Tibial artery (tissue), 4 donors: ENCODE results near the gene DGKI.

ENCODE experiments used
- DNase-seq, 2 donors: peaks; one replicate each; pipeline ENCODE4 v3.0.0-alpha.2; 2019
- H3K27ac ChIP-seq, 2 donors: fragments of 200-600 bp; sonication (generic) in 1 of 2; 1 replicate in 1 of 2; 2 replicates in 1 of 2; pipeline ENCODE4 v1.5.1; 2018 to 2019; ENCODE audit warnings: mild to moderate bottlenecking in 1 of 2
- H3K27me3 ChIP-seq, 2 donors: fragments of 200-600 bp; sonication (generic) in 1 of 2; one replicate each; pipeline versions ENCODE4 v1.5.1 to v1.6.0; 2016 to 2019
- H3K36me3 ChIP-seq, 3 donors: fragments of 200-600 bp; sonication (generic) in 2 of 3; one replicate each; pipeline ENCODE4 v1.5.1; 2016 to 2019; ENCODE audit warnings: mild to moderate bottlenecking in 2 of 3
- H3K4me1 ChIP-seq, 4 donors: fragments of 200-600 bp; sonication (generic) in 2 of 4; 1 replicate in 3 of 4; 2 replicates in 1 of 4; pipeline ENCODE4 v1.5.1; 2016 to 2019
- H3K4me3 ChIP-seq, 2 donors: fragments of 200-600 bp; sonication (generic) in 1 of 2; 1 replicate in 1 of 2; 2 replicates in 1 of 2; pipeline ENCODE4 v1.5.1; 2018 to 2019; ENCODE audit warnings: mild to moderate bottlenecking in 2 of 2
- H3K9me3 ChIP-seq, 3 donors: fragments of 200-600 bp; sonication (generic) in 1 of 3; one replicate each; pipeline ENCODE4 v1.5.1; 2016 to 2019
- CTCF ChIP-seq, 2 experiments: fragments of 200-600 bp in 1 of 2; fragments of 450-650 bp in 1 of 2; IDR thresholded peaks; one replicate each; pipeline ENCODE4 v1.5.1; 2017 to 2019; ENCODE audit warnings: antibody characterized with exemption in 2 of 2, mild to moderate bottlenecking in 1 of 2, moderate library complexity in 1 of 2
- intact Hi-C: fragments of 100-400 bp; cut with DNase I; formaldehyde crosslinking; loops from one replicate; pipeline ENCODE4 v1.15.0; 2023; ENCODE audit warnings: low total_unique reads

The DGKI gene

GRCh38 chr7:137402536-137403352 lies 444.0 kb downstream of the DGKI start:
- H3K9me3 ChIP-seq = no peaks in the 10 kb centered on the region
- no peaks in the 10 kb centered on the region for H3K4me1 ChIP-seq
- no peaks in the 10 kb centered on the region for H3K27me3 ChIP-seq
- no peak for DNase-seq
- intact Hi-C loops = no loop called here
- no peak overlapping the region for H3K4me3 ChIP-seq
- no peak overlapping the region for H3K27ac ChIP-seq
- no peaks in the 10 kb centered on the region for H3K36me3 ChIP-seq
- TF ChIP-seq CTCF (IDR thresholded peaks at IDR 0.05) = no peak

GRCh38 chr7:137399827-137400823 lies 446.6 kb downstream of the DGKI start:
- no peaks in the 10 kb centered on the region for H3K27me3 ChIP-seq
- H3K9me3 ChIP-seq = no peaks in the 10 kb centered on the region
- no peaks in the 10 kb centered on the region for H3K4me1 ChIP-seq
- H3K4me3 ChIP-seq = no peak overlapping the region
- TF ChIP-seq CTCF (IDR thresholded peaks at IDR 0.05) = no peak
- no peak overlapping the region for H3K27ac ChIP-seq
- intact Hi-C loops = no loop called here
- H3K36me3 ChIP-seq = no peaks in the 10 kb centered on the region
- DNase-seq = no peak

GRCh38 chr7:137396051-137396450 lies 450.7 kb downstream of the DGKI start:
- Histone ChIP-seq H3K9me3 (no peaks in the 10 kb centered on the region), H3K27ac (no peak overlapping the region), H3K4me3 (no peak overlapping the region), H3K4me1 (no peaks in the 10 kb centered on the region), H3K36me3 (no peaks in the 10 kb centered on the region), H3K27me3 (no peaks in the 10 kb centered on the region)
- TF ChIP-seq CTCF (IDR thresholded peaks at IDR 0.05) = no peak
- no peak for DNase-seq
- intact Hi-C loops = no loop called here

GRCh38 chr7:137395420-137395819 lies 451.4 kb downstream of the DGKI start:
- H3K27me3 ChIP-seq = no peaks in the 10 kb centered on the region
- H3K36me3 ChIP-seq = no peaks in the 10 kb centered on the region
- DNase-seq = no peak
- TF ChIP-seq CTCF (IDR thresholded peaks at IDR 0.05) = no peak
- intact Hi-C loops = no loop called here
- no peaks in the 10 kb centered on the region for H3K4me1 ChIP-seq
- no peak overlapping the region for H3K4me3 ChIP-seq
- H3K9me3 ChIP-seq = no peaks in the 10 kb centered on the region
- H3K27ac ChIP-seq = no peak overlapping the region

GRCh38 chr7:137393570-137393969 lies 453.2 kb downstream of the DGKI start:
- Histone ChIP-seq H3K9me3 (no peaks in the 10 kb centered on the region), H3K4me3 (no peak overlapping the region), H3K27me3 (no peaks in the 10 kb centered on the region)

More at GRCh38 chr7:137393570-137393969, 453.2 kb downstream of the DGKI start:
- Histone ChIP-seq H3K27ac (no peak overlapping the region), H3K36me3 (no peaks in the 10 kb centered on the region), H3K4me1 (no peaks in the 10 kb centered on the region)
- no peak for DNase-seq
- intact Hi-C loops = no loop called here
- no peak for TF ChIP-seq CTCF (IDR thresholded peaks at IDR 0.05)
